ENCODE data around the gene ATXN3L. TPM values are rescaled to one million over a fixed set of nuclear protein-coding genes. Genes with fewer than 3 reads are reported as not detected.
A peak's percentile ranks its signal among the peaks of the same experiment; 100 is the strongest.

ATXN3L gene
- total and polyA plus RNA-seq, 11 donors = not detected

DNA sequence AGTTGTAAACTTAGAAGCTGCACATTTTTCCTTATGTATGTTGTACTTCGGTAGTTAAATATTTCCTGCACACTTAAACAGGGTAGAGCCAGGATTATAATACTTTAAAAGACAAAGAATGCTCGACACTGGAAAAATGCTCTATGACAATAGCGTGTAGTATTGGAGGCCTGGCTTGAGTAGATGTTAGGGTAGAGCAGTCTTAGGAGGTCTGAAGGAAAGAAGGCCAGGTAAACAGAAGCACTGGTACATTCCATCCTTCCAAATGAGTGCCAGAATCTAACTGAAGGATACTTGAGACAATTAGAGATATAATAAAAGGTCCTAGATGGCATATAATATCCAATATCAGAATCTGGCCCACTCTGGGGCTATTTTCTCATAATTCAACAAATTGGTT lies 42.3 kb downstream of the ATXN3L start:
- Histone ChIP-seq H3K27me3 (peaks cover 0 to 31% (median 0%) of the 10 kb centered on the region in 9 donors), H3K9me3 (no peaks in the 10 kb centered on the region), H3K27ac (peak overlapping the region in 3 of 12 donors; percentile 3 to 39 (median 8)), H3K36me3 (no peaks in the 10 kb centered on the region), H3K4me3 (no peak overlapping the region), H3K4me1 (peaks cover 0 to 6% (median 0%) of the 10 kb centered on the region in 12 donors)
- no peak for ATAC-seq
- no peak for TF ChIP-seq POLR2A (IDR thresholded peaks at IDR 0.05)
- TF ChIP-seq, protein P1, sequence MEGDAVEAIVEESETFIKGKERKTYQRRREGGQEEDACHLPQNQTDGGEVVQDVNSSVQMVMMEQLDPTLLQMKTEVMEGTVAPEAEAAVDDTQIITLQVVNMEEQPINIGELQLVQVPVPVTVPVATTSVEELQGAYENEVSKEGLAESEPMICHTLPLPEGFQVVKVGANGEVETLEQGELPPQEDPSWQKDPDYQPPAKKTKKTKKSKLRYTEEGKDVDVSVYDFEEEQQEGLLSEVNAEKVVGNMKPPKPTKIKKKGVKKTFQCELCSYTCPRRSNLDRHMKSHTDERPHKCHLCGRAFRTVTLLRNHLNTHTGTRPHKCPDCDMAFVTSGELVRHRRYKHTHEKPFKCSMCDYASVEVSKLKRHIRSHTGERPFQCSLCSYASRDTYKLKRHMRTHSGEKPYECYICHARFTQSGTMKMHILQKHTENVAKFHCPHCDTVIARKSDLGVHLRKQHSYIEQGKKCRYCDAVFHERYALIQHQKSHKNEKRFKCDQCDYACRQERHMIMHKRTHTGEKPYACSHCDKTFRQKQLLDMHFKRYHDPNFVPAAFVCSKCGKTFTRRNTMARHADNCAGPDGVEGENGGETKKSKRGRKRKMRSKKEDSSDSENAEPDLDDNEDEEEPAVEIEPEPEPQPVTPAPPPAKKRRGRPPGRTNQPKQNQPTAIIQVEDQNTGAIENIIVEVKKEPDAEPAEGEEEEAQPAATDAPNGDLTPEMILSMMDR (IDR thresholded peaks at IDR 0.05) = no peak
- WGBS, 4 donors = 66 to 83% (median 73%) methylated on average over 3 of the region's 3 CpGs
- no peak for DNase-seq
- intact Hi-C loops (cut with DNase I) = no loop called here

DNA sequence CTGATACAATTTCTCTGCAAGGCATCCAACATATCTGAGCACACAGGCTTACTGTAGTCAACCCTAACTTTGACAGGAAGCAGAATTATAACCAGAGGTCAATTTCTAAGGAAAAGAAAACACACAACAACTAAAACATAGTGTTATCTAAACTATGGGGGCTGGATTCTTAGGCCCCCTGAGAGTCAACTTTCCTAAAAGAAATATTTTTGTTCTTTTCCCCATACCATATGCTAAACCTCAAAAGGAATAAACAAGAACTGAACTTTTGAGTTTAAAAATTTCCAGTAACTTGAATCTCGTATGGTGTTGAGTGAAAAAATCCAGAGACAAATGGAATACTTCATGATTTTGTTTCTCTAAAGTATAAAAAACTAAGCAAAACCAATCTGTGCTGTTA lies 42.9 kb downstream of the ATXN3L start:
- ATAC-seq (no peak), DNase-seq (no peak)
- no peaks in the 10 kb centered on the region for H3K36me3 ChIP-seq
- TF ChIP-seq POLR2A (IDR thresholded peaks at IDR 0.05) = no peak
- TF ChIP-seq, protein P1 (IDR thresholded peaks at IDR 0.05) = no peak
- no peak overlapping the region for H3K4me3 ChIP-seq
- peaks cover 0 to 33% (median 0%) of the 10 kb centered on the region in 9 donors for H3K27me3 ChIP-seq
- H3K9me3 ChIP-seq = no peaks in the 10 kb centered on the region
- peaks cover 0 to 6% (median 0%) of the 10 kb centered on the region in 12 donors for H3K4me1 ChIP-seq
- H3K27ac ChIP-seq = peak overlapping the region in 2 of 12 donors; percentile 3 to 8
- 51 to 78% (median 60%) methylated on average over 1 of the region's 1 CpG for WGBS, 4 donors
- intact Hi-C loops (cut with DNase I) = no loop called here

DNA sequence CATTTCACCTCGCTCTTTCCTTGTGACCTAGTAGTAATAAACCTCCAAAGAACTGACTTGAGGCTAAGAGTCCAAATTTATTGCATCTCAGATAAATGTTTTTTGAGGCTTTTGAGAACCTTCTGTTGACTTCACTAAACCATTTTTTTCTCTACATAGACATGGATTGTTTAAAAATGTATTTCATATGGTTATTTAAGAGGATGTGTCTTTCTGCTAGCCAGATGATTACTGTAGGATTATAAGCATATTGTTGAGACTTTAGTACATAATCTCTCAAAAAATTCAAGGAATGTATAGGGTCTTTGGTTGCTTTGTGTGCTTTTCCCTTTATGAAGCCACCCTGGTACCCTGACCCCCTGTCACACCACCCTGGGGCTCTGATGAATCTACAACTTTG lies 44.8 kb downstream of the ATXN3L start:
- H3K4me3 ChIP-seq = no peak overlapping the region
- intact Hi-C loops (cut with DNase I) = no loop called here
- ATAC-seq = no peak
- no peaks in the 10 kb centered on the region for H3K9me3 ChIP-seq
- no peak overlapping the region for H3K27ac ChIP-seq
- no peak for DNase-seq
- peaks cover 0 to 29% (median 0%) of the 10 kb centered on the region in 9 donors for H3K27me3 ChIP-seq
- H3K4me1 ChIP-seq = peaks cover 0 to 6% (median 0%) of the 10 kb centered on the region in 12 donors
- 79 to 100% (median 95%) methylated on average over 1 of the region's 1 CpG for WGBS, 4 donors
- H3K36me3 ChIP-seq = no peaks in the 10 kb centered on the region
- TF ChIP-seq, protein P1 (IDR thresholded peaks at IDR 0.05) = no peak
- TF ChIP-seq POLR2A (IDR thresholded peaks at IDR 0.05) = no peak

DNA sequence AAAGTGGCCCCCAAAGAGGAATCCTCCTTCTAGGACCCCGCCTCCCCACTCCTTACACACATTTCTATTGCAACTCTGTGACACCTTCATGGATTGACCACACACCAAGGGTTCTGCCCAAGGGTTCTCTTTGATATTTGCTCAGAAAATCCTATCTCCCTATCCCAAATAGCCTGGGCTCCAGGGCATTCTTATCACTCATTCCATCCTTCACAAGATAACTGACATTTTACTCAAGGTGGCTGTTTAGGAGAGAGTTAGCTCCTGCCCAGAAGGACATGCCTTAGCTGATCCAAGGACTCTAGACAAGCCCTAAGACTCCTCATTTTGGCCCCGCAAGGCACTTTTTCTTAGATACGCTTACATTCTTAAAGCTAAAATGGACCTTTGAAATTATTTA lies 47.4 kb downstream of the ATXN3L start:
- 91 to 99% (median 94%) methylated on average over 3 of the region's 3 CpGs for WGBS, 4 donors
- no peak overlapping the region for H3K27ac ChIP-seq
- peaks cover 0 to 2% (median 0%) of the 10 kb centered on the region in 12 donors for H3K4me1 ChIP-seq
- ATAC-seq (no peak), DNase-seq (no peak)
- H3K36me3 ChIP-seq = no peaks in the 10 kb centered on the region
- no peaks in the 10 kb centered on the region for H3K9me3 ChIP-seq
- H3K4me3 ChIP-seq = no peak overlapping the region
- TF ChIP-seq POLR2A (IDR thresholded peaks at IDR 0.05) = no peak
- TF ChIP-seq, protein P1 (IDR thresholded peaks at IDR 0.05) = no peak
- H3K27me3 ChIP-seq = peaks cover 0 to 21% (median 0%) of the 10 kb centered on the region in 9 donors
- intact Hi-C loops (cut with DNase I) = no loop called here

Data from heart left ventricle (tissue), 16 donors.